ENCODE data around the gene RPS6KC1.
"Not testable (repeated sequence)": the region's sequence is repeated elsewhere in the genome, so short reads cannot be mapped to it uniquely, and the experiment has no call there.

Gene RPS6KC1

DNA sequence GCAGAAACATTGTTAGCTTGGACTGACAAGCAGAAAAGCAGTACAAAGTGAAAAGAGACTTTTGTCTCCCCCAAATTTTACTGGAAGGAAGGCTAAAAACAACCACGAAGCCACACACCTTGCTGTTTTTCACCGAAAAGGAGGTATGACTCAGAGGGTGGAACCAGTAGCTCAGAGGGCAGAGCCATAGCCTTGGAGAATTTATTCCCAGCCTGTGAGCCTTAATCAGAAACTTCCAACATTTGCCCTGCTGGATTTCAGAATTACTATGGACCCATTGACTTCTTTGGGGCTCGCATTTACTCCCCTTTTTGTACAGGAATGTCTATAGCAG is 32.0 kb downstream of the RPS6KC1 start:
- no peak for TF ChIP-seq NFRKB (IDR thresholded peaks at IDR 0.05)
- no peak for TF ChIP-seq ARNT (IDR thresholded peaks at IDR 0.05)
- TF ChIP-seq SUZ12 (IDR thresholded peaks at IDR 0.05): no peak
- no peak for TF ChIP-seq ZNF384 (IDR thresholded peaks at IDR 0.05)
- TF ChIP-seq, protein P1, sequence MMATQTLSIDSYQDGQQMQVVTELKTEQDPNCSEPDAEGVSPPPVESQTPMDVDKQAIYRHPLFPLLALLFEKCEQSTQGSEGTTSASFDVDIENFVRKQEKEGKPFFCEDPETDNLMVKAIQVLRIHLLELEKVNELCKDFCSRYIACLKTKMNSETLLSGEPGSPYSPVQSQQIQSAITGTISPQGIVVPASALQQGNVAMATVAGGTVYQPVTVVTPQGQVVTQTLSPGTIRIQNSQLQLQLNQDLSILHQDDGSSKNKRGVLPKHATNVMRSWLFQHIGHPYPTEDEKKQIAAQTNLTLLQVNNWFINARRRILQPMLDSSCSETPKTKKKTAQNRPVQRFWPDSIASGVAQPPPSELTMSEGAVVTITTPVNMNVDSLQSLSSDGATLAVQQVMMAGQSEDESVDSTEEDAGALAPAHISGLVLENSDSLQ (IDR thresholded peaks at IDR 0.05): no peak
- no peak for TF ChIP-seq LEF1 (IDR thresholded peaks at IDR 0.05; ENCODE audit: borderline replicate concordance)
- TF ChIP-seq CTBP1 (IDR thresholded peaks at IDR 0.05; ENCODE audit: borderline replicate concordance): no peak
- no peak for TF ChIP-seq FOXM1 (IDR thresholded peaks at IDR 0.05; ENCODE audit: borderline replicate concordance)
- no peak for DNase-seq (ENCODE audit: extremely low spot score)
- ChIA-PET CTCF (no interaction called here), POLR2A (interaction anchor here (0.8 kb wide), 1 partner anchor 32 kb away, joined by 3 read pairs; the partner anchor contains the start of gene RPS6KC1)

DNA sequence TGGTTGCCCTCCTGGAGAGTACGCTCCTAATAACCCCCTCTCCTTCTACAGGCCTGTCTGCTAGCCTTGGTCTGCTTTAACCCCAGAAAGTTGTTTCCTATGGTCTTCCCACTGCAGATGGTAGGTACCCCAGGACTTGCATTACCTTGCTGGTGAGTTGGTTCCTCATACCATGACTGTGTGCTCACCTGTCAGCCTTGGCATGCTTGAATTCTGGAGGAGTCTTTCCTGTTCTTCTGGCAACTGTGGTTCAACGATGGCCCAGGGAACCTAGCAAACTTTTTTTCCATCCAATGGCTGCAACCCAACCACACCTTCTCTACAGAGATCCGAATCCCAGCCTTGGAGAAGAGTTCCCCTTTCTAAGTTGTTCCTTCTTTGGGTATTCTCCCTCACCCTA is 36.9 kb downstream of the RPS6KC1 start:
- CTCF ChIA-PET: no interaction called here
- POLR2A ChIA-PET: no interaction called here
- TF ChIP-seq ARNT (IDR thresholded peaks at IDR 0.05) (no peak), SUZ12 (IDR thresholded peaks at IDR 0.05) (no peak), TARDBP (IDR thresholded peaks at IDR 0.05) (no peak), ELF4 (IDR thresholded peaks at IDR 0.05) (no peak), FOXA1 (IDR thresholded peaks at IDR 0.05) (no peak), ZNF384 (IDR thresholded peaks at IDR 0.05) (no peak), NFRKB (IDR thresholded peaks at IDR 0.05) (no peak), FOXM1 (IDR thresholded peaks at IDR 0.05; ENCODE audit: borderline replicate concordance) (no peak), CTBP1 (IDR thresholded peaks at IDR 0.05; ENCODE audit: borderline replicate concordance) (no peak), LEF1 (IDR thresholded peaks at IDR 0.05; ENCODE audit: borderline replicate concordance) (no peak), HDGF (IDR thresholded peaks at IDR 0.05; ENCODE audit: borderline replicate concordance) (no peak), SP1 (IDR thresholded peaks at IDR 0.05) (no peak), BHLHE40 (IDR thresholded peaks at IDR 0.05; ENCODE audit: borderline replicate concordance) (no peak), L3MBTL2 (conservative IDR thresholded peaks at IDR 0.05) (no peak), FOXK2 (IDR thresholded peaks at IDR 0.05) (no peak)
- TF ChIP-seq, protein P1 (IDR thresholded peaks at IDR 0.05): no peak
- no peak for DNase-seq (ENCODE audit: extremely low spot score)

DNA sequence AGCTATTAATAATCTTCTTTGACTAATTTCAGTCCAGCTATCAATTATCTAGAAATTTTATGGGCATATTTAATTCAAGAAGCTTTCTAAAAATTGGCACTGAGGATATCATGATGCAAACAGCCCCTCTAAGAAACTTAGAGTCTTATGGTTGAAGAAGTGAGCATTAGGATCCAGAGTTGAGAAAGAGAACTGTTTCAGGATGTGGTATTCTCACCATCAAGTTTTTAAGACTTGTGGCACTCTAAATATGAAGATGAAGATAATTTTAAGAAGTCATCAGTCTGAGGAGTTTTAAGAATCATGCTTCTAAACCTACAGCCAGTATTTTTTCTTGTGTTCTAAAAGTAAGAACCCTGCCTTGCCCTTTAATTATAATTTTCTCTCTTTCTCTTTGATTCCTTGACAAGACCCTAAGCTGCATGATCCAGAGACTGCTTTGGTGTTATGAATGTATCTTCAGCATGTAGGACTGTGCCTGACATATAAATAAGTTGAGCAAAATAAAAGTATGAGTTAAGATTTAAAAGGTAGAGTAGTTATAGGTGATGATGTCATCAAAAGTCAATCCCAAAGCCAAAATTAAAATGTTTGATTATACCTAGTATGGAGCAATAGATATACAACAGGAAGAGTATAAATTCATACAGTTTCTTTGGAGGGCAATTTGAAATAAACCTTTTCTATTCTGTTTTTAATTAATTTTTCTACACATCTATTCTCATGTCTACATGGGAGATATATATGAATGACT is 39.1 kb downstream of the RPS6KC1 start:
- ChIA-PET POLR2A (no interaction called here), CTCF (no interaction called here)
- no peak for TF ChIP-seq BHLHE40 (IDR thresholded peaks at IDR 0.05; ENCODE audit: borderline replicate concordance)
- TF ChIP-seq CTBP1 (IDR thresholded peaks at IDR 0.05; ENCODE audit: borderline replicate concordance): no peak
- no peak for DNase-seq (ENCODE audit: extremely low spot score)

DNA sequence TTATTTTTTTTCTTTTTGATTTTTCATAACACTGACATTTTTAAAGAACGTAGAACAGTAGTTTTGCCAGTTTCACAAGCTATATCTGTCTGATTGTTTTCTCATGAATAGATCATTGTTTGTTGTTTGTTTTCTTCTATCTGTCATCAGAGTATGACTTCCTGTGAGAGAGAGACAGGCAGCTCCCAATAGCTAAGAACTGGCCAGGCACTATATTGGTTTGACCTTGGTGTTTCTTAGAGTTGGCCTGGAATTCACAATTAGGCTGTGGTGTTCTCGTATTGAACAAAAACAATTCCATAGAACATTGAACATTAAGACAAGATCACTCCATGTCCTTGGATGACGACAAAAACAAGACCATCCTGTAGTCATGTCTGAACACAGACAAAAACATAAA is 43.4 kb downstream of the RPS6KC1 start:
- DNase-seq (ENCODE audit: extremely low spot score): no peak
- TF ChIP-seq NFRKB (IDR thresholded peaks at IDR 0.05) (no peak), SUZ12 (IDR thresholded peaks at IDR 0.05) (no peak), ARNT (IDR thresholded peaks at IDR 0.05) (no peak)
- TF ChIP-seq, protein P1 (IDR thresholded peaks at IDR 0.05): no peak
- POLR2A ChIA-PET: no interaction called here
- CTCF ChIA-PET: no interaction called here

DNA sequence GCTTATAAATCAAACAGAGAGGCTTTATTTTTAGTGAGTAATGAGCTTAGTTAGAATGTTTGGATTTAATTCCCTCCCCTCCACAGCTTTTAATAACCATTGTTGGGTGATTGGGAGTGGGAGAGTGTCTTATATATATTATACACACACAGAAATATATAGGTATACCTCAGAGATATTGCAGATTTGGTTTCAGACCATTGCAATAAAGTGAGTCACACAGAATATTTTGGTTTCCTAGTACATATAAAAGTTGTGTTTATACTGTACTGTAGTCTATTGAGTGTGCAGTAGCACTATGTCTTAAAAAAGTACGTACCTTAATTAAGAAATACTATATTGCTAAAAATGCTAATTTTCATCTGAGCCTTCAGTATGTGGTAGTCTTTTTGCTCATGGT is 44.4 kb downstream of the RPS6KC1 start:
- POLR2A ChIA-PET: no interaction called here
- no peak for DNase-seq (ENCODE audit: extremely low spot score)
- TF ChIP-seq ARNT (IDR thresholded peaks at IDR 0.05): no peak
- no peak for TF ChIP-seq ZNF384 (IDR thresholded peaks at IDR 0.05)
- TF ChIP-seq HDGF (IDR thresholded peaks at IDR 0.05; ENCODE audit: borderline replicate concordance): no peak
- TF ChIP-seq ELF4 (IDR thresholded peaks at IDR 0.05): no peak
- no peak for TF ChIP-seq BHLHE40 (IDR thresholded peaks at IDR 0.05; ENCODE audit: borderline replicate concordance)
- TF ChIP-seq NFRKB (IDR thresholded peaks at IDR 0.05): no peak
- TF ChIP-seq FOXK2 (IDR thresholded peaks at IDR 0.05): no peak
- no peak for TF ChIP-seq SP1 (IDR thresholded peaks at IDR 0.05)
- no peak for TF ChIP-seq TARDBP (IDR thresholded peaks at IDR 0.05)
- TF ChIP-seq SUZ12 (IDR thresholded peaks at IDR 0.05): no peak
- CTCF ChIA-PET: no interaction called here

DNA sequence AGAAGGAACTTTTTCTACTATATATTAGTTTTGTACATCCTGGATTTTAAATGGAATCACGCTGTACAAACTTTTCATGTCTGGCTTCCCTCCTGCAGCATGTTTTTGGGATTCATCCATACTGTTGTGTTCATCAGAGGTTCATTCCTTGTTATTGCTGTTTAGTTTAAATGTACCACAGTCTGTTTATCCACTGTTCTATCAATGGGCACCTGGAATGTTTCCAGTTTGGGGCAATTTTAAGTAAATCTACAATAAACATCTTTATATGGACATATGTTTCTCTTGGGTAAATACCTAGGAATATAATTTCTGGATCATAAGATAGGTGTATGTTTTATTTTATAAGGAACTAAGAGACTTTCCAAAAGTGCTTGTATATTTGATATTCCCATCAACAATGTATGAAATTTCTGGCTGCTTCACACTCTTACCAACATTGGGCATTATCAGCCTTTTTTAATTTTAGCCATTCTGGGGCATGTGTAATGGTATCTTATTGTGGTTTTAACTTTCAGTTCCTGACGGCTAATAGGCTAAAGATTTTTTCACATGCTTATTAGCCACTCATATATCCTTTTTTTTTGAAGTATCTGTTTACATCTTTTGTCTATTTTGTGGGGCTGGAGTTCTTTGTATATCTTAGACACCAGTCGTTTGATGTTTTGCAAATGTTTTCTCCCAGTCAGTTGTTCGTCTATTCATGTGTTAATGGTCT is 48.8 kb downstream of the RPS6KC1 start:
- DNase-seq (ENCODE audit: extremely low spot score): no peak
- POLR2A ChIA-PET: no interaction called here
- TF ChIP-seq ZNF384 (IDR thresholded peaks at IDR 0.05) (no peak), TARDBP (IDR thresholded peaks at IDR 0.05) (no peak), ARNT (IDR thresholded peaks at IDR 0.05) (no peak), NFRKB (IDR thresholded peaks at IDR 0.05) (no peak), HDGF (IDR thresholded peaks at IDR 0.05; ENCODE audit: borderline replicate concordance) (no peak), LEF1 (IDR thresholded peaks at IDR 0.05; ENCODE audit: borderline replicate concordance) (no peak), FOXA1 (IDR thresholded peaks at IDR 0.05) (no peak), FOXK2 (IDR thresholded peaks at IDR 0.05) (no peak), L3MBTL2 (conservative IDR thresholded peaks at IDR 0.05) (no peak), SP1 (IDR thresholded peaks at IDR 0.05) (no peak), BHLHE40 (IDR thresholded peaks at IDR 0.05; ENCODE audit: borderline replicate concordance) (no peak), SUZ12 (IDR thresholded peaks at IDR 0.05) (no peak), FOXM1 (IDR thresholded peaks at IDR 0.05; ENCODE audit: borderline replicate concordance) (no peak), ELF4 (IDR thresholded peaks at IDR 0.05) (no peak)
- TF ChIP-seq, protein P1 (IDR thresholded peaks at IDR 0.05): no peak
- CTCF ChIA-PET: no interaction called here

DNA sequence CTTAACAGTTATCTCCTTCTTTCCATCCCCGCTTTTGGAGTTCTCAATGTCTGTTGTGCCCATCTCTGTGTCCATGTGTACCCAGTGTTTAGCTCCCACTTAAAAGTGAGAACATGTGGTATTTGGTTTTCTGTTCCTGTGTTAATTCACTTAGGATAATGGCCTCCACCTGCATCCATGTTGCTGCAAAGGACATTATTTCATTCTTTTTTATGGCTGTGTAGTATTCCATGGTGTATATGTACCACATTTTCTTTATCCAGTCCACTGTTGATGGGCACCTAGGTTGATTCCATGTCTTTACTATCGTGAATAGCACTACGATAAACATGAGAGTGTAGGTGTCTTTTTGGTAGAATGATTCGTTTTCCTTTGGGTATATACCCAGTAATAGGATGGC is 49.5 kb downstream of the RPS6KC1 start:
- CTCF ChIA-PET; DNase-seq (ENCODE audit: extremely low spot score); POLR2A ChIA-PET: not testable (repeated sequence)

All from HEK293T (cell line).